HG02610 (cell line): ENCODE measurements around the gene LMAN1.

Source experiments
- ATAC-seq: cut with Tn5 transposase; IDR thresholded peaks from one replicate; pipeline ENCODE4 v1.9.1; 2021; ENCODE audit warnings: mild to moderate bottlenecking, moderate library complexity; ENCODE audit not compliant: unreplicated experiment

LMAN1 gene

DNA sequence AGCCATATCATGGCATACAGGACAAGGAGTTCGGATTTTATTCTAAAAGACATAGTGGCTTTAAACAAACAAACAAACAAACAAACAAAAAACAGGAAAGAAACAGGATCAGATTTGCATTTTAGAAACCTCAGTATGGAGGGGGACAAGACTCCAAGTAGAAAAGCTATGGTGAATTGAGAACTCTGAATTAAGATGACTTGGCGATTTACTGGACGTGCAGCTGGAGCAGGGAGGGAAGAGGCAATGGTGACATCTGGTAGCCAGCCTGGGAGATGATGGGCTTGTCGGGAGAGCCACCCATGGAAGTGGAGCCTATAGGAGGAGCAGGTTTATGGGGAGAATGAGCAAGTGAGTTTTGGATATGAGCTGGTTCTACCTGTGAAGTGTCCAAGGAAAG is 53.8 kb downstream of the LMAN1 start:
- no peak for ATAC-seq

GRCh38 chr18:59303656-59304195 is 55.3 kb downstream of the LMAN1 start:
- ATAC-seq = no peak

DNA sequence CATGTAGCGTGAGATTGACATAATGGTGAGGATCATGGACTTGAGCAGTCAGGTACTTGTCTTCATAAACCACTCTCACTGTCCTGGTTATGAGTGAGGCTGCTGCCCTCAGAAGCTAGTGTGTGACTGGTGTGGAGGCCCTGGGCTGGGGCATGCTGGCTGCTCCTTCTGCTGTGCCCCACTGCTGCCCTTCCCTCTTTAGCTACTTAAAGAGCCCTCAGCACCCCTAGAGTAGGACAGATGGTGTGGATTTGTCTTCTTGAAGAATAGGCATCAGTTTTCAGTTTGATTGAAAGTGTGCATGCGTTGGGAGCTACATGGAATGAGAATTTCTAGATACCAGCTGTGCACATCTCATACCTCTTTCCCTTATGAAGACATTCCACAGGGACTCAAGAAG is 56.1 kb downstream of the LMAN1 start:
- no peak for ATAC-seq

DNA sequence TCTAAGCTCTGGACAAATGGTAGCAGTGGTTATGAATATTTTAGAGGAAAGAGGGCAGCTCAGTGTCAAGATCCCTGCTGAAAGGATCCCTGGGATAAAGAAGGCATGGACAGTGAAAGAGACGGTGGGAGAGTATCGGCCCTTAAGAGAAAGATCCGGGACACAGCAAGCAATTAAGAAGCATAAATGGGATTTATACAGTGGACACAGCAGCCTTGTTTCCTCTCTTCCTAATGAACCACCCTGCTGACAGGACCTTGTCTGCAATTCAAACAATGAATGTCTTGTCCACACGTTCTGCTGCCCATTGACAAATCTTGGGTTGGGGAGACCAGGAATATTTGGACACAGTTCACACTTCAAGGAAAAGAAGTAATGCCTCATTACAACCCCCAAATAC is 57.1 kb downstream of the LMAN1 start:
- no peak for ATAC-seq

- ATAC-seq = no peak
Measured at GRCh38 chr18:59300676-59301285, 58.3 kb downstream of the LMAN1 start.

DNA sequence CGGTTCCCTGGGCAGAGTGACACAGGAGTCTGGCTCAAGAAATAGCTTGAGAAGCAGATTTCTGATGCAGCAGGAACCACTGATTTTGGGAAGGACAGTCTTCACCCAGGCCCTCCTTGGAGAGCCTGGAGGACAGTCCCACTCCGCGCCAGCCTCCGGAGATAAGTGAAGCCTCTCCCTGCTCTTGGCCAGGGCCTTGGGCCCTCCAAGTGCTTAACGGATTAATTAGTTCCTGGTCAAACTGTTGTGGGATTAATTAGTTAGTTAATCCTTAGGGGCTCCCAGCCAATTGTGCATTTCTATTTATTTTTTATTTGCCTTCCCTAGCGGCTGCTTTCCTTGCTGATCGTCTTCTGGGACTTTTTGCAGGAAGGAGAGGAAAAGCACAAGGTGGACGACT is 60.2 kb downstream of the LMAN1 start:
- ATAC-seq = no peak

DNA sequence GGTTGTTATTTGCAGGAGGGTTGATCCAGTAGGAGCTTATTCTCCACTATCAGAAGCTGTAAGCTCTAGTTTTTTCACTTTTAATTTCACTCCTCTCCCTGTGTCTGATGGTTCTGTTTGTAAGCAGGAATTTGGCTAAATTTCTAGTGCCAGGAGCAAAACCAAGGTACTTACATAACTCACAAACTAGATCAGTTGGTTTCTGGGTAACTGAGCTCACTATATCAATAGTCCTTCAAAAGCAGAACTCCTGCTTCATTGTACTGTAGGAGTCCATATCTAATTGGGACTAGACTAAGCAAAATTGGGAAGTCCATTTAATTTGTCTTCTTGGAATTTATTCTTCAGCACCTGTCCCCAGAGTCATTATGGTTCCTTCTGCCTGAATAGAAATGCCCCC is 65.7 kb downstream of the LMAN1 start:
- no peak for ATAC-seq

DNA sequence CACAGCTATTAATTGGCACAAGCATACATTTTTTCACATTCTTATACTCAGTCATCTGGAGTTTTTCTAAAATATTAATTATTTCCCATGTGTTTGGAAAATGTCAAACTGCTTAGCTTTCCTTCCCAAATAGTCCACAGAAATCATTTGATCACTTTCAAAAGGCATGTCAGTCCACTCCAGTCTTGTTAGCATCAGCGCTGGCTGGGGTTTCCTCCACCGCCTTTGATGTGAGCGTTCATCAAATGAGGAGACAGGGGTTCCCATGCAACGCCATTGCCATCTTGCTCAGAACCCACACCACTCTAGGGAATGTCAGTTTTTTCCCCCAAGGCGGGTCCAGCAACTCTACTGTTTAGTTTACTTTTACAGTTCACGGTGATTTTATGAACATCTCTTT is 72.7 kb downstream of the LMAN1 start:
- no peak for ATAC-seq

DNA sequence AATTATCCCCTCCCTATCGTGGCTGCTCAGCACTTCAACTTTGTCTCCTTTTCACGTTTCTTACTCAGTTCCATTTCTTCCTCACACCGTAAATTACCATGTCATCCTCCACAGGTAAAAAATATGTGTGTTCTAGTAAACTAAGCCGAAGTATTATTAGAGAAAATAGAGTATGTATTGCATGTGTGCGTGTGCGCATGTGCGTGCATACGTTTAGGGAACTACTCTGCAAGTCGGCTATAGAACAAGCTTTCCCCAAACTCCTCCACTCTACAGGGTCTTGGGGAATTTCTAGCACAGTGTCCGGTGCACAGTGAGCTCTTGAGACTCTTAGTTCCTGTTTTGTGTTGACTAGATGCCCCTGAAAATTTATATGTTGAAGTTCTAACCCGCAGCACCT is 76.7 kb downstream of the LMAN1 start:
- ATAC-seq = no peak

DNA sequence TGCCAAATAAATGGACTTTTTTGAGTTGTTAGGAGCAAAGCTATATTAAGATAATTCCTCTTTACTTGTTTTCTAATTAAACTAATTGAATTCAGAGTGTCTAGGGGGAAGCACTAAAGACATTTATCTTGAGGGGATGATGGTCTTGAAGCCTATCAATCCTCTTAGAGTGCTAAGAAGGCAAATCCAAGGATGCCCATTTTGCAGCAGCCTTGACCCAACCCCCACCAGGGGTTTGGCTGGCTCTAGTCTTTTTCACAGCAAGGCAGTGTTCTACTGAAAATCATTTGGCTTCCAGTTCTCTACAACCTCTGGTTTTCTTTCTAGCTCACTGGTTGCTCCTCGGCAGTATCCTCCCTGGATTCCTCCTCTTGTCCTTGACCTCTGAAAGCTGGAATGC is 79.3 kb downstream of the LMAN1 start:
- no peak for ATAC-seq

GRCh38 chr18:59279193-59279592 is 79.9 kb downstream of the LMAN1 start:
- ATAC-seq = no peak

- no peak for ATAC-seq
Measured at GRCh38 chr18:59278793-59279192, 80.3 kb downstream of the LMAN1 start.
